GM21717 (cell line): Measurements from ENCODE around the gene CPT1A.

Source experiments
- ATAC-seq: cut with Tn5 transposase; IDR thresholded peaks from one replicate; pipeline ENCODE4 v1.9.1; 2021; ENCODE audit warnings: mild to moderate bottlenecking, moderate library complexity; ENCODE audit not compliant: unreplicated experiment

CPT1A gene

DNA sequence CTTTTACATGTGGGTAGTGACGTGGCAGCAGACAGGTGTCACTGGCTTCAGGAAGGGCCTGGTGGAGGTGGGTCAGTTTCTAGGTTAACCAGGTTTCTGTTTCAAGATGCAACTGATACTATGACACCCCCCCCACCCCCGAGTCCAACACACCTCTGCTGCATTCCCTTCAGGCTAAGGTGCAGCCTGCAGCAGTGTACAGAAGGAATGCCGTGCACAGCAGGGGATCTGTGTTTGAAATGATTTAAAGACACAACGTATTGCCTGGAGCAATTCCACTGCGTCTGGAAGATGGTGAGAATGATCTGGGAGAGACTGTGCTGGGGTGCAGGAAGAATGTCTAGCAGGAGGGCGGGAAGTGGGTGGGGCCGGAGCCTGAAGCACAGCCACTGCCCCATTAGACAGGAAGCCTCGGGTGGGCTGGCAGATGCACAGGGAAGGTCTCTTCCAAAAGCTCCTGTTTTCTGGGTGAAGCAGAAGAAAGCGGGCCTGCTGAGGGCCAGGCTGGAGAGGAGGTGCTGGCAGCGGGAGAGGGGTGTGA is 78.5 kb downstream of the CPT1A start:
- no peak for ATAC-seq

DNA sequence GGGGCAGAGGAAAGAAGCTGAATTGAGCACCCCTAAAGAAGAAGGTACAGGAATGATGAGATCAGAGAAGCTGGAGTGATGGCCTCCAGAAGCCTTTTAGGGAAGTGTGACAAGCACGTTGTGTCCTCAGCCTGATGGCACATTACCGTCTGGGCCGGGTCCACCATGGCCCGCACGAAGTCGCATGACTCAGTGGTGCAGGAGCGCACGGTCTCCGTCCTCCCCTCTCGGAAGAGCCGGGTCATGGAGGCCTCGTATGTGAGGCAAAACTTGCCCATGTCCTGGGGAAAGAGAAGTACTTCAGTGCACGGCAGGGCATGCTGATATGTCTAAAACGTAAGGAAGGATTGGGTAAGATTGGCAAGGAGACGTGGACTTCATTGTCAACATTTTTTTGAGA is 79.2 kb downstream of the CPT1A start:
- ATAC-seq, result no peak

GRCh38 chr11:68761801-68762200 is 79.9 kb downstream of the CPT1A start:
- ATAC-seq, result no peak

DNA sequence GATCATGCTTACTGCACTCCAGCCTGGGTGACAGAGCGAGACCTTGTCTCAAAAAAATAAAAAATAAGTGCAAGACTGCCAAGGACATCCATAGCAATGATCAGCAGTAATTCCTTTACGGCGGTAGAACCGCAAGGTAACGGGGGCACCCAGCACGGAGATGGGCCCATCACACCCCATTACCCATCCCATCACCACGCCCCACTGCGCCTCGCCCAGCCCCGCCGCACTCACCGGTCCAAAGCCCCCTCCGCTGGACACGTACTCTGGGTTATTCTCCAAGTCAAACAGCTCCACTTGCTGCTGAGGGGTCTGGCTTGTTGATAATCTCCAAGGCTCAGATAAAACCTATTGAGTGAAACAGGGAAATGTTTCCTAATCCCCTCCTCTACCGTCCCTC is 81.7 kb downstream of the CPT1A start:
- ATAC-seq, result no peak

DNA sequence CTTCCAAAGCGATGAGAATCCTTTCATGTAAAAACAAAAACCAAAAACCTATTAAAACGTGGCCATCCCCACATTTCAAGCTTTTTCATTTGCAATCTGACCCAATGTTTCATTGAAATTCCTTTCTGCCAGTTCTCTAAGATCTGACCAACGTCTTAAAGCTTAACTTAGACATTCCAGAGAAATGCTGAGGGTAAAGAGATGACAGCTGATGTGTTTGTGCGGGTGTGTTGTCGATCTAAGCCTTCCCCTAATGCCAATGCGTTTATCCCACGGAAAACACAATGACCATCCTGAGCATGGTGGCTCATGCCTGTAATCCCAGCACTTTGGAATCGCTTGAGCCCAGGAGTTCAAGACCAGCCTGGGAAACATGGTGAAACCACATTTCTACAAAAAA is 84.0 kb downstream of the CPT1A start:
- no peak for ATAC-seq

DNA sequence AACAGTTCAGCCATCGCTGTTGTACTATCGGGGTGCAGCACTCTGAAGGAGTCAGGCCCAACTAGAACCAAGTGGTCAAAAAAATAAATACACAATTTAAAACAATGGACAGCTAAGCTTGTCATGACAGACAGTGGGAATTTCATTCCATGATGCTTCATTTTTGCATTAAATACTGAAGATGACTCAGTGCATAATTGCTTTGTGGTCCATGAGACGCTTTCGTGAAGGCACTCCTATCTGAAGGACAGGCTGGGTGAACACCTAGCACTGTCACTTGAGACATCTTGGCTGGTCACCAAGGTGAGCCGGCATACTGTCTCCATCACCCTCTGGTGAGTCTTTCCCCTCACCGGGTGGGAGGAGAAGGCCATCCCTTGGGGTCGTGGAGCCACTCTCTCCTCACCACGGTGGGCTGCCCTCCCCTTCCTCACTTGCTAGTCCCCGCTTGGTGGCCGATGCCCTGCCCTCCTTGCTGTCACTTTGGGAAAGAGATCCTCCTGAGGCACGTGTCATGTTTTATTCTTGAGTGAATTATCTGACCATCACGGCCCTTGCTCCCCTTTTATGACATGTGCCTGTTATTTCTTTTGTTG is 85.4 kb downstream of the CPT1A start:
- no peak for ATAC-seq

- ATAC-seq, result no peak
These were observed 88.4 kb downstream of the CPT1A start for GRCh38 chr11:68753300-68753699.

- no peak for ATAC-seq
These were observed 90.3 kb downstream of the CPT1A start, which contains the start of gene TESMIN for GRCh38 chr11:68751331-68751856. Gene TESMIN, minus strand, starts transcription at chr11:68751520. Its CDS starts 860 bp downstream, at chr11:68750660.

GRCh38 chr11:68751004-68751325 is 90.8 kb downstream of the CPT1A start:
- ATAC-seq, result no peak

GRCh38 chr11:68750195-68751003 is 91.3 kb downstream of the CPT1A start:
- ATAC-seq, result no peak

DNA sequence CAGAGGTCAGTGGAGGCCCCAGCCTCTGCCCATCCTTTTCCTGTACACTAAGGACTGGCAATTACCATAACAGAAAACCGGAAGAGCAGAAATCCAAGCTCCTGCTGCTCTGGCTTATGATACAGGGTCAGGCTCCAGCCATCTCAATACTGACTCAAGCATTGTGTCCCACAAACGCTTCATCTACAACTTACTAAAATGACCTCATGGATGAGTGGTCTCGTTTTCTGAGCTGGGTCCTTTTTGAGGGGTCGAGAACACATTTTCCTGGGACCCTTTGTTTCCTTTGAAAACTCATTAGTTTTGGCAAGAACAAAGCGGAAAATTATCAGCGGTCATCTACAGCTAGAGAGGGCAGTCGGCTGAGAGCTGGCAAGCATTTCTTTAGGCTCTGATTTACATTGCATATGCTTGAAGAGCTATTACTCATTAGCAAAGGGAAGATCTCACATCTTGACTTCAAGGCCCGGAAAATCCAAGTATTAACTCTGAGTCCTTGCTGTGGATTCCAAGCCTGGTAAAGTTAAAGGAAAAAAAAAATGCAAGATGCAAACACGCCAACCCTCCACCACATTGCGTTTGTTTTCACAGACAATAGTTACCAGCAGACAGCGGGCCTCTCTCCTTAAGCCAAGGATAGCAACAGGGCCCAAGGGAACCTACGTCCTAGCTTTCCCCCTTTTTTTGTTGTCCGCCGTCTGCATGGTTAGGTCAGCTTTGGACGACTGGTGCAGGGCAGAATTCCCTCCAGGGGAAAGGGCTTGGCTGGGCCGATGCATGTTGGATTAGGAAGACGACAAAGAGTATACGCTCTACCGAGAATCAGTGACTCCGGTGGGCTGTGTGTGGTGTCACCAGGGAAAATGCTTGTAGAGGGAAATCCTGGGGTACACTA is 92.2 kb downstream of the CPT1A start:
- ATAC-seq, result no peak

DNA sequence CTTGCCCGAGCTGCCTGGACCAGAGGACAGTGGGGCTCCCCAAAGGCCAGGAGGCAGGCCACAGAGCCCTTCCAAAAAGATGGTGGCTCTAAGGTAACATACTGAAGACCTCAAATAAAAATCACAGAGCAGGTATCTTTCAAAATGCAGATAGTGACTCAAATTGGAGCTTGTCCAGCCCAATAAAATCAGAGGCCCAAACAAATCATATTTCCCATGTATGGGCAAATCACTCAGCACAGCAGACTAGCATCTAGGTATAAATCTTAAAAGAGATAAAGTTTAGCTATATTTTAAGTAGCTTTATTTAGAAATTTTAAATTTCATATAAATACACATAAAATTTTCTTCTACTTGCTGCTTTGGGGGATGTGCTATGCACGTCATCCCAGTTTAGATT is 93.7 kb downstream of the CPT1A start:
- ATAC-seq, result no peak

GRCh38 chr11:68743539-68743938 is 98.2 kb downstream of the CPT1A start:
- ATAC-seq, result no peak

- no peak for ATAC-seq
These were observed 100.3 kb downstream of the CPT1A start for GRCh38 chr11:68741463-68741862.

GRCh38 chr11:68735646-68736045 is 106.1 kb downstream of the CPT1A start:
- no peak for ATAC-seq

DNA sequence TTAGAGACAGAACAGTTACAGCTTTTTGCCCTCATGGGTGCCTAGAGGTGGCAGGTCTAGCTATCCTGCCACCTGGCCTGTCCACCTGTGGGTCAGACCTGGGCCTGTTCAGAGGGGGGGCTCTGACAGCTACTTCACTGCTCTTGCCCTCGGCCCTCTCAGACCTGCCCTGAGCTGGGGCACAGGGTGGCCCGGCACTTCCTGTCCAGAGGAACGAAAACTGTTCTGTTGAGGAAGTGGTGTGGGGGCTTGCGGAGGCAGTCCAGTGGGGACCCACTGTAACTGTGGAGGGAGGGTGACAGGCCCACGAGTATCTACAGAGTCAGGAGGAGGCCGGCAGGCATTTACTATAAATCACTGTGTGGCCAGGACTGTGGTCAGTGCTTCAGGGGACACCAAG is 106.6 kb downstream of the CPT1A start:
- no peak for ATAC-seq

DNA sequence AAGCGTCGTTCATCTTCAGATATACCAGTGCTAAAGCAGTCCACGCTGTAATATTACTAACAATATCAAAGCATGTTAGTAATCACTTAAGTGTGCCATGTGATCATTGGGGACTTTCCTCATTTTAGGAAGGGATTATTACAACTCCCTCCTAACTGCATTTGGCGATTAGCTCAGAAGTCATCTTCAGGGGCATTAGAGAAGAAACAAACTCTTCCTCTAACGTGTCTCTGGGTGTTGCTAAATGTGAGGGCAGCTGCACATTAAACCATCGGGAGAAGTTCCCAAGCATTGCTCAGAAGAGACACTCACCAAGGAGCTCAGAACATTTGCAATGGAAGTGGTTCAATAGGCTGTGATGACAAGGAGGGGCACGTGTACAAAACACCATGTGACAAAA is 107.6 kb downstream of the CPT1A start:
- no peak for ATAC-seq

- no peak for ATAC-seq
These were observed 113.9 kb downstream of the CPT1A start for GRCh38 chr11:68727783-68728182.

GRCh38 chr11:68724293-68724692 is 117.4 kb downstream of the CPT1A start:
- ATAC-seq, result no peak

GRCh38 chr11:68722143-68722542 is 119.6 kb downstream of the CPT1A start:
- no peak for ATAC-seq

- no peak for ATAC-seq
These were observed 120.6 kb downstream of the CPT1A start for GRCh38 chr11:68721075-68721474.
